Camera-type eye (tissue), 1 donor: Measurements from ENCODE around the gene DNASE1L2. TPM values are rescaled to one million over a fixed set of nuclear protein-coding genes. Genes with fewer than 3 reads are reported as not detected.

Source experiments
- total RNA-seq: library from RNA; depleted of rRNA; stranded (reverse); fragments of >200 nt; gene quantifications from one replicate; pipeline ENCODE4 v1.2.3, GENCODE V29; 2014

The DNASE1L2 gene, protein sequence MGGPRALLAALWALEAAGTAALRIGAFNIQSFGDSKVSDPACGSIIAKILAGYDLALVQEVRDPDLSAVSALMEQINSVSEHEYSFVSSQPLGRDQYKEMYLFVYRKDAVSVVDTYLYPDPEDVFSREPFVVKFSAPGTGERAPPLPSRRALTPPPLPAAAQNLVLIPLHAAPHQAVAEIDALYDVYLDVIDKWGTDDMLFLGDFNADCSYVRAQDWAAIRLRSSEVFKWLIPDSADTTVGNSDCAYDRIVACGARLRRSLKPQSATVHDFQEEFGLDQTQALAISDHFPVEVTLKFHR
- 1.2 TPM for total RNA-seq

DNA sequence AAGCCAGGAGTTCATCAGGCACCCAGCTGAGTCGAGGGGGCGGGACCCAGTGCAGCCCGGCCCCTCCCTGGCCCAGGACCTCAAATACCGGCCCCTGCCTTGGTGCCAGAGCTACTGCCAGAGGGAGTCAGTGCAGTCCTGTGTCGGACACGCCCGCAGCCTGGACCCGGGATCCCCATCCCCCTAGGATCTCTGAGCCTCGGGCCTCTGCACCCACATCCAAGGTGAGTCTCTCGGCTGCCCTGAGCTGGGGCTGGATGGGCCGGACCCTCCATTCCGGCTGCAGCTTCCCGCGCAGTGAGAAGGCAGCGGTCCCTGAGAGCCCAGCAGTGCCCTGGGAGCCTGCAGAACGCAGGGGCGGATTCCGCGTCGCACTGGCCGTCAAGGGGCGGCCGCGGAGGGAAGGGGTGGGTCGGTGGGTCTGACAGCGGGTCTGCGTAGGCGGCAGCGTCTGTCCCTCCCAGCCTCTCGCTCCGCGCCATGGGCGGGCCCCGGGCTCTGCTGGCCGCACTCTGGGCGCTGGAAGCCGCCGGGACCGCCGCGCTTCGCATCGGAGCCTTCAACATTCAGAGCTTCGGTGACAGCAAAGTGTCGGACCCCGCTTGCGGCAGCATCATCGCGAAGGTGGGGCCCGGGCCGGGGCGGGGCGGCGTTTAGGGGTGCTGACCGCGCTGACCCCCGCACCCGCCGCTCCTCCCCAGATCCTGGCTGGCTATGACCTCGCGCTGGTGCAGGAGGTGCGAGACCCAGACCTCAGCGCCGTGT lies at the start of gene DNASE1L2:
DNASE1L2 (plus strand) TSS at position 108 of the 765 bp plus-strand sequence; CDS start at position 481, 373 bp downstream.

DNA sequence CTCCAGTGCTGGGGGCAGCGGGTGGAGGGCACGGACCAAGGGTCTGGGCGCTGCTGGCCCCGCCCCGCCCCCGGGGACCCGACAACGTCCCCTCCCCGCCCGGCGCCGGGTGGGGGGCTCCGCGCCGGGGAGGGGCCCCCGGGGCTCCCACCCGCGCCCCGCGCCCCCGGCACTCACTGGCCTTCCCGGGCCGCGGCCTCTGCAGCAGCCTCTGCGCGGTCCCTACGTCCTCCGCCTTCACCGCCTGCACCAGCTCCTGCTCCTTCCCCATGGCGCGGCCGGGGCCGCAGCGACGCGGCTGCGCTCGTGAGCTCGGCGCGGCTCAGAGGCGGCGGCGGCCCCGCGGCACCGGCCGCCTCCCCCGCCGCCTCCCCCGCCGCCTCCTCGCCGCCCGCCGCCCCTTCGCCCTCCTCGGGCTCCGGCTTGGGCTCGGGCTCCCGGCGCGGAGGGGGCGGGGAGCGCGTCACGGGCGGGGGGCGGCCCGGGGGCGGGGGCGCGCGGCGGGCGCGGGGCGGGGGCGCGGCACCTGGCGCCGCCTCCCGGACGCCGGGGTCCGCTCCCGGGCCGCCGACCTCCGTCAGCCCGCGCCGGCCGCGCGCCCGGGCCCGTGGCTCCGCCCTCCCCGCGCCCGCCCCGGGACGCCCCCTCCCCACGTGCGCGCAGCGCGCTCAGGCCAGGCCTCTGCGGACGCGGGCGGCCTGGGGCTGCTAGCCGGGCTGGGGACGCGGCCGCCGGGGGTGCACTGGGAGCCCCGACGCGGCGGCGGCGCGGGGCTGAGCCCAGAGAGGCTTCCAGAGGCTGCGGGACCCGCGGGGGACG lies 39.9 kb upstream of the DNASE1L2 start, which contains the start of gene CASKIN1:
CASKIN1 (minus strand) TSS at position 444 of the 819 bp plus-strand sequence; CDS start at position 271, 173 bp downstream.

DNA sequence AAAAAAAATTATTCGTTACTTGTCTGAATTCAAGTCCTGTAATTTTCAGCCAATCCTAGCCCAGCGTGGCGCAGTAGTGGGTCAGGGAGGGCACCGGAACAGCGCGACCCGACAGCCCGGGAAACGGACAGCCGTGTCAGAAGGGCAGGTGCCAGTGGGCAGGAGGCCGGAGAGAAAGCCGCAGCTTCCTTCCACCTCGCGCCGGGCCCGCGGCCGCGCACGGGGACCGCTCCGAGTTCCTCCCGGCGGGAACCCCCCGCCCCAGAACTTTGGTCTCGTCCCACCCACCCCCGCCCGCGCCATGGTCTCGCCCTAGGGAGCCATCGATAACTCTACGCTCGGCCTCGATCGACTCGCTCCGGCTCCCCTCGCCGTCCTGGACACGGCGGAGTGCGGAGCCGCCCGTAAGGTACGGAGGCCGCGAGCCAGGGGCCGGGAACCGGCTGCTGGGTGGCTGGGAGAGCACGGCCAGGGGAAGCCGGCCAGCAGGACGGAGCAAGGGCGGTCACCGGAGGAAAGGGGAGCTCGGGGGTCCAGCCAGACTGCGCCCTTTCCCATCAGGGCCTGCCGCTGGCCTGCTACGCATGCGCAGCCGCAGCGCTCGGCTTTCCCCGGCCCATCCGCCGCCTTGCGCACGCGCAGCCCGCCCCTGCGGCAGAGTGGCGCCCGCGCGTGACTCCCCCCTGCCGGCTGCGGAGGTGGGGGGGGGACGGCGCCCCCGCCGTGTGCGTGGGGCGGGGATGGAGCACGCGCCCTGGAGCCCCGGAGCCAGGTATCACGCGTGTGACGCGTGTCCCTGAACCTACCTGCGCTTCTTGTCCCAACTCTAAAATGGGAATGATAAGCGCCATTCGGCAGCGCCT lies 30.9 kb upstream of the DNASE1L2 start, which contains the start of gene MLST8:
MLST8 (plus strand) TSS at position 351 of the 863 bp plus-strand sequence. CDS start 632 bp downstream, outside the sequence.

DNA sequence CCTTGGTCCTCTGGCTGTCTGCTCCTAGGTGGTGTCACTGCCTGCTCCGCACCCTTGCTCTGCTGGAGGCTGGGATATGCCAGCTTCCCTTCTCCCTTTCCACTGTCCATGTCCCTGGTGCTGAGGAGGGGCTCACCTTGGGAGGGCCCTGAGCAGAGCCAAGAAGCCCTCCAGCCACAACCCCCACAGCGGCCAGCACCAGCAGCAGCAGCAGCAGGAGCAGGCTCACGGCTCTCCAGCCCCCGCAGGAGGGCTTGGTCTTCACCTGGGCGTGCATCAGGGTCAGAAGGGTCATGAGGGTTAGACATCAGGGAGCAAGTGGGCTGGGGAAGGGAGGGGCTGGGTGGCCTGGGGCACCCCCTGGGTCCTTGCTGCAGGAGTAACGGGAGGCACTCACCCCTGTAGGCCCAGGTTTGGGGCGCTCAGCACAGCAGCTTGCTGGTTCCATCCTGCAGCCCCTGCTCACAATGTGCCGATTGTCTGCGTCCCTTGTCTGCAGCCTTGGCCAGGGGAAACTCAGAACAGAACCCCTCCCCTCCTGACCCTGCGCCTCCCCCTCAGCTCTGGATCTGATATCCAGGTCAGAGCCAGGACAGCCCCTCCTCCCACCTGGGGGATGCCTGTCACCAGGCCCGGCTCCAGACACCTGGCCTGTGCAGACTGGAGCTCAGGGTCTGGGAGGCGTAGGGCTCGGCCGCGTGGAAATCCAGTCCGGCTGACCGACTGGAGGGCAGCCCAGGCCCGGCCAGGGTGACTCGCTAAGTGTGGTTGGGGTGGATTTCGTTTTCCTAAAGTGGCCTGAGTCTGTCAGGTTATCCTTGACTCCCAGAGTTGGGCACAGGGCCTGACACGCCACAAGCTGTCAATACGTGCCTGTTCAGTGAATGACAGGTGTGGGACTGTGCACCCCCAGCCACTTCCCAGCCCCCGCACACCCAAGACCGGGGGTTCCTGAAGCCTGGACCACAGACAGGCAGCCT lies 25.6 kb upstream of the DNASE1L2 start, which contains the start of gene BRICD5:
BRICD5 (minus strand) TSS at position 478 of the 980 bp plus-strand sequence; CDS start at position 448, 30 bp downstream.

DNA sequence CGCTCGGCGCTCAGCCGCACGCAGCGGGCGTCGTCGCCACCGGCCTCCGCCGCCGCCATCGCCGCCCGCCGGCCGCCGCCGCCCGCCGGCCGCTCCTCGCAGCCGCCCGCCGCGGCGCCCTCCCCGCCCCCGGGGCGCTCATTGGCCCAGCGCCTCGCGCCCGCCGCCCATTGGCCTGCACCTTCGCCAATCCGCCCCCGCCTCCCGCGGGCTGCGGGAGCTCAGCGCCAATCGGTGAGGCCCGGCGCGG lies 21.6 kb upstream of the DNASE1L2 start, which contains the start of gene PGP:
PGP (minus strand) TSS at position 122 of the 250 bp plus-strand sequence; CDS start at position 59, 63 bp downstream.

DNA sequence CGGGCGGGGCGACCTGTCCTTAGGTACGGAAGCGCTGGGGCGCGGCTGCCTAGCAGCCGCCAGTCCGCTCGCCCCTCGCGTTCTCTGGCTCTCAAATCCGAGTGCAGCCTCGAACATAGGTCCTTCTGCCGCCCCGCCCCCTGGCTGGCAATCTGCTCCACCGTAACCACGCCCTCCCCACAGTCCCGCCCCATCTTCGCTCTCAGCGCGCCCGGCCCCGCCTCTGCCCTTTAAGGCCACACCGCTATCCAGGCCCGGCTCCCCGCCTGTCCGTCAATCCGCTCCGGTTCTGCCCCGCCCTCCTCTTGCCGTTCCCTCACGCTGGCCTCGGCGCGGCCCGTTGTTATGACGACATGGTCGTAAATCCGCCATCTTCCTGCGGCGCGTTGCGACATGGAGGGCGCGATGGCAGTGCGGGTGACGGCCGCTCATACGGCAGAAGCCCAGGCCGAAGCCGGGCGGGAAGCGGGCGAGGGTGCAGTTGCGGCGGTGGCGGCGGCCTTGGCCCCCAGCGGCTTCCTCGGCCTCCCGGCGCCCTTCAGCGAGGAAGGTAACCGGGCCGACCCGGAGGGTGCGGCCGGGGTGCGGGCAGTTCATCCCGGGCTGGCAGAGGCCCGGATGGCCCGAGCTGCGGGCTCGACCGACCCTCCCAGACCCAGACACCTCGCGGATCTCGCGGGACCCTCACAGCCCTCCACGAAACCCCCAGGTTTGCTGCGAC lies 12.9 kb upstream of the DNASE1L2 start, which contains the start of gene E4F1:
E4F1 (plus strand) TSS at position 371 of the 721 bp plus-strand sequence; CDS start at position 394, 23 bp downstream.

DNA sequence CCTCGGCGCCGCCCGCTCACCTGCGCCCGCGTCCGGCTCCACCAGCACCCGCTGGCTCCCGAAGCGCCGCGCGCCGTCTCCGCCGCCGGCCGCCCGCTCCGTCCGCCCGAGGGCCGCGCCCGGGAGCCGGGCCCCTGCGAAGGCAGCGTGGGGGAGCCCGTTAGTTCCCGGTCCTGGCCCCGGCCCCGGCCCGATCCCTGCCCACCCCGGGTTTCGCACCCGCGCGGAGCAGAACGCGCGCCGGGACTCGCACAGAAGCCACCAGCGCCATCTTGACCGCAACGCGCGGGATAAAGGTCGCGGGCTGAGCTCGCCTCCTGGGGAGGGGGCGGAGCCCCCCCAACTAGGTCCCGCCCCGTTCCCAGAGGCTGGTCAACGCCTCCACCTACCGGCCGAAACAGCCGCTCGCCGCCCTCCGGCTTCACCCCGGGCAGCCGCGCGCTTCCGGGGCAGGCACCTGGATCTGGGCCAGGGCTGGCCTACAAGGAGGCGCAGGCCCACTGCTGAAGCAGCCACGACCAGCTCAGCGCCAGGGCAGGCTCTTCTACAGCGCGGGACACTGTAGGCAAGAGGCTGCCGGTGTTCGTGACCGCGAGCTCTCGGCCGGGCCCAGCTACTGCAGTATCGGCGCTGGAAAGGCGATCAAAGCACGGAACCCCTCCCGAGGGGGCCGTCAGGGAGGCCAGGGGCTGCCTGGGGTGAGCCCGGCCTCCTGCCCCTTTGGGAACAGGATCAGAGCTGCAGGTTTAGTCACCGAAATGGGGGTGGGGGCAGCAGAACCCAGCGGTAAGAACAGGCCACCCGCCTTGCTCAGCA lies 15.3 kb downstream of the DNASE1L2 start, which contains the start of gene ECI1:
ECI1 (minus strand) TSS at position 292 of the 816 bp plus-strand sequence; CDS start at position 271, 21 bp downstream.

DNA sequence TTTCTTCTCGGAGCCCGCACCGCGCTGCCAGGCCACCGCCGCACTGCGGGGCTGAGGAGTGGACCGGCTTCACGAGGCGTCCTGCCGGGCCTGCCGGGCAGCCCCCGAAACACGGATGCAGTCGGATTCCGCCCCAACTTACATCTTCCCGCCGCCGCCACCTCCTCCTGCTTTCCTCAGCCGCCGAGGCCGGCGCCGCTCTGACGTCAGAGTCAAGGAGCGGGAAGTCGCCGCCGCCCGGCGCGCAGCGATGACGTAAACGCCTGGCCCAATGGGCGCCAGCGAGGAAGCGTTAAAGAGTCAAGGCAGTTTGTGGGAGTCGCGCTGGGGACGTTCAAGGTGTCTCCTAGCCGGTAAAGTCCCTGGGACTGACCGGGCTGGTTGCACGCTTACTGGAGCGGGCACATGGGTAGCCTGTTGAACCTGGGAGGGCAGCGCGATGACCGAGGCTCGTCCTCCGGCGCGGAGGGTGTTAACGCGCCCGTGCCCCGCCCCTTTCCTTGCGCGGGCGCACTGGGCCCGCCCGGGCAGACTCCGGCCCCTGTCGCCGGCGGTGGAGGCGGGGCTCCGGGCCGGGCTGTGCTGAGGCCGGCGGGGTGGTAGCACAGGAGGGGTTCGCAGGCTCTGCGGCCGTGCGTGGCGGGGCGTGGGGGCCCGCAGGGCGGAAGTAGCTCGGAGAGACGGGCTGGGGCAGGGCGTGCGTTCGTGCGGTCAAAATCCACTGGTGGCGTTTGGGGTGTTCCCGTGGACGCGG lies 31.8 kb downstream of the DNASE1L2 start, which contains the start of gene RNPS1:
RNPS1 (minus strand) TSS at position 214 of the 754 bp plus-strand sequence. CDS start 3,483 bp downstream, outside the sequence.

Other genes starting within 250 kb of the DNASE1L2 start
- 6.5 TPM for gene SYNGR3, start 246.5 kb upstream of the DNASE1L2 start, total RNA-seq
- gene ZNF598, start 226.6 kb upstream of the DNASE1L2 start, total RNA-seq: 20.3 TPM
- gene NPW, start 216.7 kb upstream of the DNASE1L2 start, total RNA-seq: 2.0 TPM
- gene NHERF2, start 209.5 kb upstream of the DNASE1L2 start, total RNA-seq: 36.8 TPM
- gene NTHL1, start 188.6 kb upstream of the DNASE1L2 start, total RNA-seq: 17.2 TPM
- gene TSC2, start 188.5 kb upstream of the DNASE1L2 start, total RNA-seq: 103 TPM
- 195 TPM for gene PKD1, start 100.5 kb upstream of the DNASE1L2 start, total RNA-seq
- gene RAB26, start 87.8 kb upstream of the DNASE1L2 start, total RNA-seq: 6.1 TPM
- gene TRAF7, start 80.7 kb upstream of the DNASE1L2 start, total RNA-seq: 38.7 TPM
- 7.3 TPM for gene CASKIN1, start 39.8 kb upstream of the DNASE1L2 start, total RNA-seq
- gene MLST8, start 31.0 kb upstream of the DNASE1L2 start, total RNA-seq: 34.4 TPM
- gene BRICD5, start 25.6 kb upstream of the DNASE1L2 start, total RNA-seq: 12.3 TPM
- 15.1 TPM for gene PGP, start 21.6 kb upstream of the DNASE1L2 start, total RNA-seq
- 37.4 TPM for gene E4F1, start 12.9 kb upstream of the DNASE1L2 start, total RNA-seq
- 40.5 TPM for gene ECI1, start 15.1 kb downstream of the DNASE1L2 start, total RNA-seq
- gene RNPS1, start 31.7 kb downstream of the DNASE1L2 start, total RNA-seq: 117 TPM
- 25.3 TPM for gene ABCA3, start 104.3 kb downstream of the DNASE1L2 start, total RNA-seq
- 10.2 TPM for gene CCNF, start 193.0 kb downstream of the DNASE1L2 start, total RNA-seq
- 7.0 TPM for gene TEDC2, start 223.7 kb downstream of the DNASE1L2 start, total RNA-seq
- 17.4 TPM for gene NTN3, start 234.9 kb downstream of the DNASE1L2 start, total RNA-seq
- 46.5 TPM for gene TBC1D24, start 238.7 kb downstream of the DNASE1L2 start, total RNA-seq